NCI-H1930 (cell line): Measurements from ENCODE around the gene LZTS2.
"Not testable (repeated sequence)": the region's sequence is repeated elsewhere in the genome, so short reads cannot be mapped to it uniquely, and the experiment has no call there.

Source experiments
- DNase-seq, 2 experiments: peaks; one replicate each; lab custom pipeline; 2025; lab: John Stamatoyannopoulos, UW

LZTS2 gene, protein sequence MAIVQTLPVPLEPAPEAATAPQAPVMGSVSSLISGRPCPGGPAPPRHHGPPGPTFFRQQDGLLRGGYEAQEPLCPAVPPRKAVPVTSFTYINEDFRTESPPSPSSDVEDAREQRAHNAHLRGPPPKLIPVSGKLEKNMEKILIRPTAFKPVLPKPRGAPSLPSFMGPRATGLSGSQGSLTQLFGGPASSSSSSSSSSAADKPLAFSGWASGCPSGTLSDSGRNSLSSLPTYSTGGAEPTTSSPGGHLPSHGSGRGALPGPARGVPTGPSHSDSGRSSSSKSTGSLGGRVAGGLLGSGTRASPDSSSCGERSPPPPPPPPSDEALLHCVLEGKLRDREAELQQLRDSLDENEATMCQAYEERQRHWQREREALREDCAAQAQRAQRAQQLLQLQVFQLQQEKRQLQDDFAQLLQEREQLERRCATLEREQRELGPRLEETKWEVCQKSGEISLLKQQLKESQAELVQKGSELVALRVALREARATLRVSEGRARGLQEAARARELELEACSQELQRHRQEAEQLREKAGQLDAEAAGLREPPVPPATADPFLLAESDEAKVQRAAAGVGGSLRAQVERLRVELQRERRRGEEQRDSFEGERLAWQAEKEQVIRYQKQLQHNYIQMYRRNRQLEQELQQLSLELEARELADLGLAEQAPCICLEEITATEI

DNA sequence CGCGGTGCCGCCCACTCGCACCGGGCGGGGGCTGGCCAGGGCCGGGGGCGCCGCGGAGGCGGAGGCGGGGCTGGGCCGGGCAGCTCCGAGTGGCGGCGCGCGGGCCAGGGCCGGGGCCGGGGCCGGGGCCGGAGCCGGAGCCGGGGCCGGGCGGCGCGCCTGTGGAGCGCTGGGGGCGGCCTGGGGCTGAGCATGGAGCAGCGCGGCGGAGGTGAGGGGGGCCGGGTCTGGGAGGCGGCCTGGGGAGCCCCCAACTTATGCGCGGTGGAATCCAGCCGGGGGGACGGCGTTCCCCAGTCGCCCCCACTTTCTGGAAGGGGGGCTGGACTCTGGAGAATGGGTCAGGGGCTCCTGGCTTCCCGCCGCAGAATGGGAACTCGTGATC is at the start of gene LZTS2:
Gene LZTS2, plus strand, starts transcription at position 67 of the 385 bp plus-strand sequence. CDS start 2,731 bp downstream, outside the sequence.
- DNase-seq: no peak

DNA sequence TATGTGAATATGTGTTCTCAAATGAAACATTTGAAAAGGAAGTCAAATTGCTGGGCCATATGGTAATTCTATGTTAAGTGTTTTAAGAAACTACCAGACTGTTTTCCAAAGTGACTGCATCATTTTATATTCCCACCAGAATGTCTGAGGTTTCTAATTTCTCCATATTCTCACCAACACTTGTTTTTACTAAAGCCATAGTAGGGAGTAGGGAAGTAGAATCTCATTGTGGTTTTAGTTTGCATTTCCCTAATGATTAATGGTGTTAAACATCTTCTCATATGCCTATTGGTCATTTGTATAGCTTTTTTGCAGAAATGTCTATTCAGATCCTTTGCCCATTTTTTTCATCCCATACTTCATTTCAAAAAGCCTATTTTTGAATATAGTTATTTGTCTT is 39.4 kb upstream of the LZTS2 start:
- no peak for DNase-seq

DNA sequence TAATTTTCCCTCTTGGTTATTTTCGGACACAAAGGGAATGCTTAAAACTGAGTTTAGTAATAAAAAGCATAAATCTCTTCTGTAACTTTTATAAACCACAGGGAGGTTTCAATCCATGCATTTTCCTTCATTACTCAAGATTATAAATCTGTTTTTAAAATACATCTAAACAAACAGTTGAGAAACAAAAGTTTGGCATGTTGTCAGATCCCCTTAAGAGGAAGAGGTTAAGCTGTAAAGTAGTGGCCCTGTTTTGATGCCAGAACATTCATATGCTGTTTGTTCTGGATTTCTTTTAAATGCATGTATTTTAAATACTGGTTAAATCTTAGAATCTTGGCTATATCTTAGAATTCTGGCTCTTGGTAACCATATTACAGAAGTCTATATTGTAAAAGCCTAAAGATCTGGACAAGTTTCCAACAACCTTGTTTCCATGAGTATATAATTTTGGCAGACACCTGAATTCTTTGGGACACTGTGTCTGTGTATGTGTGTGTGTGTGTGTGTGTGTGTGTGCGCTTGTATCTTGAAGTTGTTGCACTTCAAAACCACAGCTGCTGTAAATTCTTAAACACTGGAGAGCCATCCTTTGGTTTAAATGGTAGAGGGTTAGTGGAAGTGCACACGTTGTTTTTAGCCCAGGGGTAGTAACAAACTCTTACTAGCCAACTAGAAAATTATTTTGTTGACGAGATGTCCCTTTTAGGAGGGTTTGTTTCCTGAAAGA is 37.1 kb upstream of the LZTS2 start:
- no peak for DNase-seq

DNA sequence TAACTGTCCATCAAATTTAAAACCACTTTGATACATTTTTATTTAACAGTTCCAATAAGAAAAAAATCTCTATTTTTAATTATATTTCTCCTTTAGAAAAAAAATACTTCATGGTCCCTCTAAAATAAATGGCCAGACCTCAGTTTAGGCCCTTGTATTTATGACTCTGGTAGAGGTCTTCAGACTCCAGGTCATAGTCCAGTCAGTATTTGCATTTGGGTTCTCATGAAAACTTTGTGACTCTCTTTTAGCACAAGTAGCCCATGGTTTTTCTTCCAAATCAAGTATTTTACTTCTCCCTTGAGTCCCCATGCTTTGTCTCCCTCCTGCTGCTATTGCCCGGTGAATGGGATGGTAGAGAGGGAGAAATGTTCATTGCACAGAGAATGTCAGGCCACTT is 35.8 kb upstream of the LZTS2 start:
- DNase-seq: no peak

DNA sequence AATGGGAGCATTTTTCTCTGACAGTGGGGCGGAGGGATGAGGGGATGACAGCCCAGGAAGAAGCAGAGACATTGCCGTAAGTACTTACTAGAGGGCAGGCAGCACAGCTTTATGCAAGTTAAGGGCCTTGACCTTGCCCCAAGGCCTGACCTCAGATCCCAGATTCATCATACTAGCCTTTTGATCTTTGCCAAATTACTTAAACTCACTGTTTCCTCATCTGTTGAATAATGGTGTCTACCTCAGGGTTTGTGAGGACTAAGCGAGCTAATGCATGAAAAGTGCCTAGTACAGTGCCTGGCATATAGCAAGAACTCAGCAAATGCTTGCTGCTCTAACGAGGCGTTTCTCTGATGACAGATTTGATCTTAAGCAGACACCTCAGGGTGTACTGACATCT is 33.8 kb upstream of the LZTS2 start:
- no peak for DNase-seq

DNA sequence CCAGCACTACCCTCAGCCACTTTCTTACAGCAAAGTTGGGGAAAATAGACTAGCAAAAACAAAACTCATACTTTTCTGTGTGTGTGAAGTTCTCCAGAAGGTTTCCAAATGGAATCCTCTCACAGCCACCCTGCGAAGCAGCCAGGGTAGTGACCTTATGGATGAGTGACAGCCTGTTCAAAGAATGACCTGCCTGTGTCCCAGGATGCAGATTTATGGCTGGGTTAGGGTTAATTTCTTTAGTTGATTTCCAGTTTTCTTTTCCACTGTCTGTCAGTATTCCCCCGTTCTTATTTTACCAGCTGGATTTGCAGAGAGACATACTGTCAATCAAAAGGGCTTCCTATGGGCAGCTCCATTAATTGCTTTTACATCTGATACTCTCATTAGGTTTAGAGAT is 32.7 kb upstream of the LZTS2 start:
- no peak for DNase-seq

DNA sequence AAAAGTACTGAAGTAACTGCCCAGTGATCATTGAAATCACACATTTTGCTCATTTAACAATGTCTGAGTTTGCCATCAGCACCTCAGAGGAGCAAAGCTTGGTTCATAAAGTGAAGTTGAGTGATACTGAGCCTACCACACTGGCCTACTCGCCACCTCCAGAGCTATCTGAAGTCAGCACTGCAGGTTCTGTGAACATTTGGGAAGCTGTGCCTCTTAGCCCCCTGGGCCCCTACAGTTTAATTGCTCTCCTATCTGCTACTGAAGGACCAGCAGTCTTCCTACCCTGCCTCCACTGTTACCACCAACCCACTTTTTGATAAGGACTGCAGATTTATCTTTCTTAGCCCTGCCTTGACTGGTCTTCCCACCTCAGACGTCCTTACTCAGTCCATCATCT is 32.3 kb upstream of the LZTS2 start:
- DNase-seq: no peak

DNA sequence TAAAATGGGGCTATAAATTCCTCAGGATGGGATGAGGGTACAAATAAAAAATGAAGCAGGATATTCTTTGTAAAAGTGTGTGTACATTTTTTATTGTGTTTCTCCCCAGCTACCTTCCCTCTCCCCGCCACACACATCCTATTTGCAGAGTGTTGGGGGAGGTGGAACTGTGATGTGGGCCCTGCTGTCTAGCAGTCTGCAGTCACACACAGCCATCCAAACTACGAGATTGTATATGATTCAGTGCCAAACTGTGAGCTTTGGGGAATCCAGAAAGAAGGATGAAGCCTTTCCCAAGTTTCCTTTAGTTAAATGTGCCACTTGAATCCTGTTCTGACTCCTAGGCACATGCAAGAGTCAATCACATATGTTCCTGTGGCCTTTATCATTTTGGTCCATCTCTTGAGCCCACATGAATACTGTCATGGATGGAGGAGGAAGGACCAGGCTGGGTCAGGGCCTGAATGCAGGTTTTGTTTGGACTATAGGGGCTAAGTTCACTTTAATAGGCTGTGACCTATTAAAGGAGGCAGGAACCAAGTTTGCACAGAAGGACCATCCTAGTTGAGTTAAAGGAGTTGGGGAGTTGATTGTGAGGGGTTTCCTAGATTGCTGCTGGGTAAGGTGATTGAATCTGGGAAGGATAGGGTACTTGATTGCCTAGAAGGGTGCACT is 31.4 kb upstream of the LZTS2 start:
- no peak for DNase-seq

DNA sequence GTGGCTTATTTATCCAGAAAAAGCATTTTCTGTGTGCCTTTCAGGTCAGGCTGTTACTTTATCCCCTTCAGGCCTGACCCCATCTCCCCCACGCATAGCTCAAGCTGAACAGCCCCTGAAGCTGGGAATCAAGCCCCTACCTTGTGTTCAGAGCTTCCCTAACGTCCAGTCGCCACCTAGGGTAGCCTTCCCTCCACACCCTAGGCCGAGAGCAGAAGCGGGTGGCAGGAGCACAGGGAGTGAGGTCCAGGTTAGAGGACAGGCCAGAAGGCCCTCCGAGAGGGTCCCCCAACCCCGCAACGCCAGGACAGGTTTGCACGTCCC is 30.8 kb upstream of the LZTS2 start:
- DNase-seq: no peak

DNA sequence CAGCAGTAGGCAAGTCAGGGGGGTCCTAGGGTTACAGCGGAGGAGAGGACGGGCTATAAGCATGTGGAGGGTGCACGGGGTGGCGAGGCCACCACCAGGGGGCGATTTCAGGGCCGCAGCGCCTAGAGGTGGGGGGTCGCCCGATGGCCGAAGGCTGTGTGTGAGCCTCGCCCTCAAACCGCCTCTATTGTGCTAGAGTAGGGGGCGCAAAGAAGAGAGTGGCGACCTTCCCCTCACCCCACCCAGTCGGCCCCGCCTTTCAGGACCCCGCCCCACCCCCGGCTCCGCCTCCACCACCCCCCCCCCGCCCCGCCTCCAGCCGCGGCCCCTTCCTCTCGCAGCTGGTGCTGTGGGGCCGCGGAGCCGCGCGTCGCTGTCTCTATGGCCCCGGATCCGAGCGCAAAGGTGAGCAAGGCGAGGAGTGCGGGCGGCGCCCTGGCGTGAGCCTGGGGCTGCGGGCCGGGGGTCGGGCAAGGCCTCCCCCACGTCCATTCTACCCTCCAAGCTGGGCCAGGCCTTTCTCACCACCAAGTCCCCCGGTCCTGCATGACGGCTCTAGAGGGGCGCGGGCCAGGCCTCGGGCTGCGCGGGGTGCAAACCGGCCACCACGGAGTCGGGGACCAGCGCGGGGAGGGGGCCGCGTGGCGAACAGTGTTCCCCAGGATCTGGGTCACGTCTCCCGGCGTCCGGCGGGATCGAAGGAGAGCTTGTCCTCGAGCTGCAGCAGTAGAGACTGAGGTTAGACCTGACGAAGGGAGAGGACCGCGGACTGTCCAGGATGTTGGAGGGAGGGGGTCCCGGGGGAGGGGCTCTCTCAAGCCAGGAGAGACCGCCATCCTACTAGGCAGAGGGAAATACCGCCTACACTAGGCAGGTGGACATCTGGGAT is 30.2 kb upstream of the LZTS2 start, which contains the start of gene SEMA4G:
Gene SEMA4G, plus strand, starts transcription at position 318 of the 889 bp plus-strand sequence. CDS start 3,409 bp downstream, outside the sequence.
- peak; percentile 7 to 23 for DNase-seq

DNA sequence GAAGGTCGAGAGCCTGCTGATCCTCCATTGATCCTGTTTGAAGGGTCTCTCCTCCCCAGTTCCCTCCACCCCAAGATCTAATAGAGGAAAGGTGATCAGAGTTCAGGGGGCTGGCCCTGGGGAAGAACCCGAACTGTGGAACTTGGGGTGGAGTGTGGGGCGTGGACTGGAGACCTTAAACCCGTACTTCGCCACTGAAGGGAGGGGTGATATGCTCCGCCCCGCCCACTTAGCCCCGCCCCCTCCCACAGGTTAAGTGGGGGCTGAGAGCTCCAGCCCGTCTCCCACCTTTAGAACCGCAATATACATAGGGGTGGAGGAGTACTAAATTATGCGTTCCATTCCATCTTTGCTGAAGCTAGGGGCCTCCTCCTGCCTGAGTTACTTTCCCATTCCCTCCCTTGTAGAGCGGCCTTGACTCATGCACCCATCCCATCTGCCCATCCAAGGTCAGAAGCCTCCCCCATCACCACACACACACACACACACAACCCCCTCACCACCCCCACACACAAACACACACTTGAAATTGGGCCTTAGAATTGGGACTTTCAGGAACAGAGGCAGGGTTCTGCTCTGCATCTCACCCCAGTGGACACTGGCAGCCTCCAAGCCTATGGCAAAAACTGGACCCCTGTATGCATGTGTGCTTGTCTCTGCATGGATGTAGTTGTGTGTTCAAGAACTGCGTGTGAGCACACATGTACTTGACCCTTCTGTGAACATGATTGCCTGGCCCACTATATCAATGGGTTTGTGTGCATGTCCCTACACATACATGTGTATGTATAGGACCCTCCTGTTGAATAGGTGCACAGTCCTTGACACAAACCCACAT is 29.3 kb upstream of the LZTS2 start:
- DNase-seq: no peak

DNA sequence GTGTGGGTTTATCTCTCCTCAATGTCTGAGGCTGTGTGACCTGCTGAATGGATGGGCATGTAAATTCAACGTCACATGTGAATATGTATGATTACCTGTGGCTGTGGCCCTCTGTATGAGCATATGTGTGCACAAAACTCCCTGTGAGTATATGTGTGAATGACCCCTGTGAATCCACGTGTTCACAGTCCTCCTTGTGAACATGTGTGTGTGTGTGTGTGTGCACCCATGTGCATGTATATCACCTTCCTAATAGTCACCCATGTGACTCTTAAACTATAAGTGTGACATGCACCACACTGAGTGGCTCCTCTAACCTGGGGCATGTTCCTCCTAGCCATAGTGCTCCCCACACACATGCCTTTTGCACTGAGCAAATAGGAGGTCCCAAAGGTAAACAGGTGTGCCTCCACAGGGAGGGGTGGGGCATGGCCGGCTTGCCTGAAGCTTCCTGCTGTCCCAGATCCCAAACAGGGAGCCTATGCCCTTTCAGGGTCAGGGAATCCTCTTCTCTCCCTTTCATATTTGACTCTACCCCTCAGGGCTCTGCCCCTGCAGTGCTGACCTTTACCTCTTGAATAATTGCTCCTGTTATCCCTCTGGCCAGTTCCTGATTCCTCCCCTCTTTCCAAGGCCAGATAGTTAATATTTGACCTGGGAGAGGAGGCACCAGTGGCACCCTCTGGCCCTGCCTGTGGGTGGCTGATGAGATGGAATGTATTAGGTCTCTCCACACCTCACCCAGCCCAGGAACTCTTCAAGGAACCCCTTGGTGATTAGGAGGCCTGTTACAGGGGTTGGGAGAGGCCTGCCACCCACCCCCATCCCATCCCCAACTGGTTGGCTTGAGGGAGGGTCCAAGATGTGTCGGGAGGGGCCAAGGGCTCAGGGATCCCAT is 28.4 kb upstream of the LZTS2 start:
- no peak for DNase-seq

DNA sequence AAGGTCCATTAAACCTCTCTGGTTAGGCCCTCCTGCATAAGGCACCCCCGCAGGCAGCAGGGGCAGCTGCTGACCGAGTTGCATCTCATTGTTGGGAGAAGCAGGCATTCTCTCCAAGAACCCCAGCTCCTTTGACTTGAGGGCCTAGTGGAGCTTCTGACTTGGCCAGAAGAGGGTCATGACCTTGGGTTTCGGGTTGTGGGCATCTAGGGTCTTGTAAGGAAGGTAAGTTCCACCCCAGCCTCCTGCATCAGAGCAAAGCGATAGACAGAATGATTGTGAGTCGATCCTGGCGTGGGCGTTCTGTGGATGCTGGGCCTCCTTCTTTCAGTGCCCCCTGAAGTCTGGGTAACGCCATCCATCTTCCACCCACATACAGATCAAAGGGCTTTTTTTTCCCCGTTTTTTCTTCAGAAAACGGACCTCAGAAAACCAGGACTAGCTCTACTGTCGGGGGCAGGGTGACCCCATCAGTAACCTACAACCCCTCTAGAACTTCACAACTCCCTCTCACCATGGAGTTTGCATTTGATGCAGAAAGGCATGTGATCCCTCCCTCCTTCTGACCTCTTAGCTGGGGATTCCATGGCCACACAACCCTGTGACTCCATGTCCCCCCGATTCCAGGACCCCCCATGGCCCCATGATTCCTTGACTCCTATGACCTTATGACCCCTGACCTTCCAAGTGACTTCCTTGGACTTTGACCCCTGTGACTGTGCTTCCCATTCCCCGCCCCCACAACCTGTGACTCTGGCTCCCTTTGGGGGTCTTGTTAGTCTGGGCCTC is 27.3 kb upstream of the LZTS2 start:
- no peak for DNase-seq

DNA sequence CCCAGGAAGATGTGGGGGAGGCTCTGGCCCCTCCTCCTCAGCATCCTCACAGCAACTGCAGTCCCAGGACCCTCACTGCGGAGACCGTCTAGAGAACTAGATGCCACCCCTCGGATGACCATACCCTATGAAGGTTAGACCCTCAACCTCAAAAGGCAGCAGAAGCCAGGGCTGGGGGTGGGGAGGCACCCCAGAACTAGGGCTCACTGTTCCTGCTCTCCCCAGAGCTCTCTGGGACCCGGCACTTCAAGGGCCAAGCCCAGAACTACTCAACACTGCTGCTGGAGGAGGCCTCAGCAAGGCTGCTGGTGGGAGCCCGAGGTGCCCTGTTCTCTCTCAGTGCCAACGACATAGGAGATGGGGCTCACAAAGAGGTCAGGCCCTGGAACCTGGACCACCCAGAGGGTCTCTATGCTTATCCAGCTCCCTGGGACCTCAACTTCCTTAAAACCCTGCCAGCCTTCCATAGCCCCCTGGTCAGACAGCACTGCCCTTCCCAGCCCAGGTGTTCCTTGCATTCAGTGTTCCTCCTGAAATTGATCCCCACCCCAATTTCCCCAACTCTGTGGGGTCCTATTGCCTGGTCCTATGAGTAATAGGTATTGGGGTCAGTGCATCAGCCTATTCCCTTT is 26.6 kb upstream of the LZTS2 start:
- no peak for DNase-seq

DNA sequence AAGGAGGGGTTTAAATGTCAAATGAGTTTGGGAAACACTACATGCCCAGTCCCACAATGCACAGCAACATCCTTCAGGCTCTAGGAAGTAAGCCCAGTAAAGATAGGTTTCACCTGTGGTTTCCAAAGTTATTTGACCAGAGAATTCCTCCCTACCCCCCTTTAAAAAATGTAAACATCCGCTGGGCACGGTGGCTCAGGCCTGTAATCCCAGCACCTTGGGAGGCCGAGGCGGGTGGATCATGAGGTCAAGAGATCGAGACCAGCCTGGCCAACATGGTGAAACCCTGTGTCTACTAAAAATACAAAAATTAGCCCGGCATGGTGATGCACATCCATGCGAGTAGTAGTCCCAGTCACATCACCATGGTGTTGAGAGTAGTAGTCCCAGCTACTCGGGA is 24.2 kb upstream of the LZTS2 start:
- not testable (repeated sequence) for DNase-seq

DNA sequence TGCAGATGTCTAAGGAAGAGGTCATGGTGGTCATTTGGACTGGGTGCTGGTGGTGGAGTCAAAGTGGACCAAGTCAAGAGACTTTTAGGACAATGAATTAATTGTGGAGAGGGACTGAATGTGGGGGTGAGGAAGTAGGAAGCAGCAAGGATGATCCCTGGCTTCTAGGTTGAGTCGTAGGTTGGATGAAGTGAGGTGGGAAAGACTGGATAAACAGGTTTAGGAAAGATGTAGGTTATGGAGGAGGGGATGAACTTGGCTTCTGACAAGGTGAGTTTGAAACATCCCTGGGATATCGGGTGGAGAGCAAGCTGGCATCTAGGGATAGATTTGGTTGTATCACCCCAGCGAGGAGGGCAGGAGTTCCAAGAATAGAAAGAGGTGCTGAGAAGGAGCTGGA is 22.7 kb upstream of the LZTS2 start:
- no peak for DNase-seq

DNA sequence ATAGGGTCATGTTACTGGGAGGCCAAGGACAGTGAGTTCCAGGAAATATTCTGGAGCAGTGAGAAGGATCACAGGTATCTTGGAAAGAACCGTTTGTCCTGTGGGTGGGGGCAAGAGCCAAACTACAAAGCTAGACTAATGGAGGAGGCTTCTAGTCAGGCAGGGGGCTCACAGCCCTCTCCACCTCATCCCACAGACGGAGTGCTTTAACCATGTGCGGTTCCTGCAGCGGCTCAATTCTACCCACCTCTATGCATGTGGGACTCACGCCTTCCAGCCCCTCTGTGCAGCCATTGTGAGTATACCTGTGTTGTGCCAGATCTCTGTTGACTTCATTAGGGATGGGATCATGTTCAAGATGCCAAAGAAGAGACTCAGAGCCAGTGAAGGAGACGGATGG is 22.2 kb upstream of the LZTS2 start:
- no peak for DNase-seq
